T-cell (primary cell): Measurements from ENCODE around the gene THSD7A. TPM values are rescaled to one million over a fixed set of nuclear protein-coding genes. Genes with fewer than 3 reads are reported as not detected.

ENCODE experiments used
- ATAC-seq, 4 experiments: fragments of 200-7000 bp in 3 of 4; fragments of 150-1000 bp in 1 of 4; cut with Tn5 transposase; replicated peaks in 1 of 4; 1 replicate in 3 of 4; 2 replicates in 1 of 4; pipeline ENCODE4 v1.10.0; 2021; ENCODE audit warnings: moderate library complexity in 3 of 4, mild to moderate bottlenecking in 2 of 4, moderate number of reproducible peaks in 1 of 4
- CTCF ChIA-PET, 2 donors: fragments of 300-600 bp; sonication (Branson Sonifier 250); formaldehyde crosslinking; loops; one replicate each; lab custom pipeline; 2022; ENCODE audit warnings: antibody characterized with exemption in 2 of 2; lab: Charles Lee
- POLR2A ChIA-PET, 2 donors: fragments of 300-600 bp; sonication (Branson Sonifier 250); formaldehyde crosslinking; loops; one replicate each; lab custom pipeline; 2022; ENCODE audit warnings: antibody characterized with exemption in 2 of 2; lab: Charles Lee
- DNase-seq, 35 experiments: peaks; one replicate each; pipeline versions ENCODE4 v3.0.0 to v3.0.0-alpha.2; 2013 to 2023
- H3K27ac ChIP-seq: one replicate; pipeline ENCODE4 v1.5.1; 2013; ENCODE audit warnings: low read length
- H3K27me3 ChIP-seq, 2 experiments: replicated peaks in 1 of 2; 1 replicate in 1 of 2; 2 replicates in 1 of 2; pipeline versions ENCODE4 v1.6.1 to v1.7.0; 2013; ENCODE audit warnings: low read length in 1 of 2, mixed read lengths in 1 of 2; ENCODE audit not compliant: control insufficient read depth in 2 of 2, insufficient read depth in 2 of 2; ENCODE audit errors: extremely low read depth in 1 of 2
- H3K36me3 ChIP-seq, 2 donors: 1 replicate in 1 of 2; 2 replicates in 1 of 2; pipeline versions ENCODE4 v1.6.1 to v1.7.0; 2013; ENCODE audit warnings: low read length in 1 of 2; ENCODE audit not compliant: control insufficient read depth in 2 of 2, insufficient read depth in 1 of 2; ENCODE audit errors: extremely low read depth in 1 of 2
- H3K4me1 ChIP-seq, 2 experiments: 1 replicate in 1 of 2; 2 replicates in 1 of 2; pipeline versions ENCODE4 v1.6.1 to v1.7.0; 2013; ENCODE audit warnings: low read length in 2 of 2, mixed read lengths in 1 of 2; ENCODE audit not compliant: insufficient read depth in 2 of 2, control insufficient read depth in 1 of 2; ENCODE audit errors: extremely low read depth in 1 of 2
- H3K4me3 ChIP-seq, 2 donors: 1 replicate in 1 of 2; 2 replicates in 1 of 2; pipeline versions ENCODE4 v1.5.1 to v1.7.0; 2013; ENCODE audit warnings: mild to moderate bottlenecking in 2 of 2, low read length in 1 of 2, moderate library complexity in 1 of 2; ENCODE audit not compliant: control insufficient read depth in 1 of 2; ENCODE audit errors: extremely low read depth in 1 of 2
- H3K9me3 ChIP-seq: 2 replicates; pipeline ENCODE4 v1.7.0; 2013
- H3K27ac Mint-ChIP-seq, 2 donors: one replicate each; pipeline ENCODE4 v1.8.0; 2020 to 2021; ENCODE audit warnings: mild to moderate bottlenecking in 2 of 2, mixed read lengths in 2 of 2
- H3K27me3 Mint-ChIP-seq, 2 donors: one replicate each; pipeline ENCODE4 v1.8.0; 2021 to 2022; ENCODE audit warnings: mixed read lengths in 2 of 2
- H3K36me3 Mint-ChIP-seq: one replicate; pipeline ENCODE4 v1.8.0; 2021; ENCODE audit warnings: mixed read lengths
- H3K4me1 Mint-ChIP-seq, 3 donors: one replicate each; pipeline ENCODE4 v1.8.0; 2020 to 2022; ENCODE audit warnings: mixed read lengths in 3 of 3, mild to moderate bottlenecking in 1 of 3
- H3K4me3 Mint-ChIP-seq, 3 donors: one replicate each; pipeline ENCODE4 v1.8.0; 2020 to 2022; ENCODE audit warnings: mild to moderate bottlenecking in 3 of 3, mixed read lengths in 3 of 3, moderate library complexity in 3 of 3
- H3K9me3 Mint-ChIP-seq, 3 donors: one replicate each; pipeline ENCODE4 v1.8.0; 2020 to 2022; ENCODE audit warnings: mixed read lengths in 3 of 3
- WGBS: methylation state at CpG from one replicate; pipeline ENCODE4 v1.1.5; 2013; ENCODE audit warnings: missing lambda C conversion rate; ENCODE audit not compliant: insufficient coverage; 5-methylcytosine and 5-hydroxymethylcytosine counted together
- total RNA-seq, 35 experiments: library from RNA in 6 of 35; stranded (reverse) in 6 of 35; fragments of 120-200 nt in 1 of 35; gene quantifications; one replicate each; pipeline versions ENCODE4 v1.2.1 to v1.2.4 and lab custom pipeline; 2013 to 2026

Gene THSD7A
- total RNA-seq, 5 donors from 2014 or later (not counting 1 experiment from before 2014, with no cell fraction given) = 0.08 to 0.33 TPM; not detected in 3

DNA sequence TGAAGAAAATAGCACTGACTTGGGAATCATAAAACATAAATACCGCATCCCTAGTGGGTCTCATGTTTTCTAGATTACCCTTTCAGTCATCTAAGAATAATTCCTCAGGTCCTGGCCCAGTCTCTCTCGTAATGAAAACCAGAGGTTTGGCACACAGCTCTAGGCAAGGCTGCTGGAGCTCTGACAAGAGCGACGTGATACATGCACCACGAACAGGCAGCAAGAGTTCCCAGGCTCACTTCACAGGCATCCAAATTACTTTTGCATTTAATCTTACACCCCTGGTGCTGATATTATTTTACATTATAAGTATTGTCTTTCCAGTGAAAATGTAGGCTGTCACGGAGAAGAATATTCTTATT lies 105.2 kb downstream of the THSD7A start:
- H3K4me1 ChIP-seq = no peaks in the 10 kb centered on the region
- Mint-ChIP-seq H3K4me3 (no peak overlapping the region), H3K36me3 (no peaks in the 10 kb centered on the region), H3K4me1 (no peaks in the 10 kb centered on the region), H3K9me3 (peaks cover 0 to 3% (median 2%) of the 10 kb centered on the region in 3 donors), H3K27ac (no peak overlapping the region), H3K27me3 (no peaks in the 10 kb centered on the region)
- H3K27me3 ChIP-seq = no peaks in the 10 kb centered on the region
- H3K27ac ChIP-seq = no peak overlapping the region
- DNase-seq = no peak
- no peaks in the 10 kb centered on the region for H3K9me3 ChIP-seq
- ChIA-PET POLR2A (no interaction called here), CTCF (no interaction called here)
- WGBS = no CpG with 5 or more reads among the region's 6 CpGs
- no peaks in the 10 kb centered on the region for H3K36me3 ChIP-seq
- no peak overlapping the region for H3K4me3 ChIP-seq
- no peak for ATAC-seq

DNA sequence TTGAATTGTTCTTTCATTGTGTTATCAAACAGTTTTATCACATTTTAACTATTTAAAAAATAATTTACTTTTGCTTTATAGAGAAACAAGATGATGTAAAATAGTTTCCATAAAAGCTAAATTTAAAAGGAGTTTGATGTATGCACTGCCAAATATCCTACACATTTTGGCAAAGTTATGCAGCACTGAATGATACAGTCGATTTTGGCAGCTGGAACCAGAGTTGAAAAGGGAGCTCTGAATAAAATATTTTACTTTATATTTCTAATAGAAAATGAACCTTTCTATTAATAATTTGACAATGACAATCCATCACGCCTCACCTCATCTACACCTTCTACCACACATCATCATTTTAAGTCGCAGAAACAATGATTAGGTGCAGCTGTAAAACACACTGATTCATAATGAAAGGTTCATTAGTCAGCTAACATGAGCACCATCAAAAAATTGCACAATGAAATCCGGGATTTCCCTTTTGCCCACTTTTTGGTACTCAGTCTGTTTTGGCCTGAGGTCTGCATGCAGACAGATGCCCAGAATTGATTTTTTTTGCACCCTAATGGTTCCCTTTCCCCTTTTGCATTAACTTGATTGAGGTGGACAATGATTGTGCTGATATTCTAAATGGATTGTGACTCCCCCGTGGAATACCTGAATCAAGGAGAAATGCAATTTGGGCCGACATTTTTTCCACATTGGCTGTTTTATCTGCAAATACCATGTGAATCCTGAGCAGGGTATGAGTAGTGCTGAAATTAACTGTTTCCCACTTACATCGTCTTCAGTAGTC lies 105.8 kb downstream of the THSD7A start:
- Mint-ChIP-seq H3K27me3 (no peaks in the 10 kb centered on the region), H3K36me3 (no peaks in the 10 kb centered on the region), H3K4me1 (no peaks in the 10 kb centered on the region), H3K27ac (no peak overlapping the region), H3K9me3 (peaks cover 0 to 3% (median 2%) of the 10 kb centered on the region in 3 donors), H3K4me3 (no peak overlapping the region)
- H3K36me3 ChIP-seq = no peaks in the 10 kb centered on the region
- ChIA-PET POLR2A (no interaction called here), CTCF (interaction anchor here in 1 of 2 donors (0.6 kb wide), 1 partner anchor 286 kb away, joined by 3 read pairs; no protein-coding TSS in a partner anchor)
- no peaks in the 10 kb centered on the region for H3K9me3 ChIP-seq
- DNase-seq (no peak), ATAC-seq (no peak)
- H3K27ac ChIP-seq = no peak overlapping the region
- 72% methylated on average over 4 of the region's 7 CpGs for WGBS
- no peaks in the 10 kb centered on the region for H3K4me1 ChIP-seq
- H3K4me3 ChIP-seq = no peak overlapping the region
- H3K27me3 ChIP-seq = no peaks in the 10 kb centered on the region

DNA sequence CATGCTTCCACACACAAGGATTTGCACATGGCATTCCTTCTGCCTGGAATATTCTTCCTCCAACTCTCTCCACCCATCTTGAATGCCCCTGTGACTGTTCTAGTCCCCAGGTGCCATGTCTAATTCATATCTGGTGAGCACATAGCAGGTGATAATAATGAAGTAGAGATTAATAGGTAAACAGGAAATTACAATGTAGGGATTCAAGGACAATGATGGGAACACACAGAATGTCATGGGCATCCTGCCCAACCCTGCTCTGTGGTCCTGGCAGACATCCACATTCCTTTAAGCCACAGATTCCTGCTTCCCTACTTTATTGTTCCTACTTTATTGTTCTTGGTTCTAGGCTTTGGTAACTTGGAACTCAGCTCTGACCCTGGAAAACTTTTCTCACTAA lies 115.8 kb downstream of the THSD7A start:
- Histone ChIP-seq H3K27me3 (no peaks in the 10 kb centered on the region), H3K36me3 (no peaks in the 10 kb centered on the region), H3K4me3 (no peak overlapping the region), H3K9me3 (no peaks in the 10 kb centered on the region), H3K27ac (no peak overlapping the region), H3K4me1 (no peaks in the 10 kb centered on the region)
- Mint-ChIP-seq H3K36me3 (no peaks in the 10 kb centered on the region), H3K4me3 (no peak overlapping the region), H3K9me3 (peaks cover 0 to 4% (median 3%) of the 10 kb centered on the region in 3 donors), H3K27me3 (no peaks in the 10 kb centered on the region), H3K4me1 (no peaks in the 10 kb centered on the region), H3K27ac (no peak overlapping the region)
- POLR2A ChIA-PET = no interaction called here
- DNase-seq (no peak), ATAC-seq (no peak)
- CTCF ChIA-PET = no interaction called here

DNA sequence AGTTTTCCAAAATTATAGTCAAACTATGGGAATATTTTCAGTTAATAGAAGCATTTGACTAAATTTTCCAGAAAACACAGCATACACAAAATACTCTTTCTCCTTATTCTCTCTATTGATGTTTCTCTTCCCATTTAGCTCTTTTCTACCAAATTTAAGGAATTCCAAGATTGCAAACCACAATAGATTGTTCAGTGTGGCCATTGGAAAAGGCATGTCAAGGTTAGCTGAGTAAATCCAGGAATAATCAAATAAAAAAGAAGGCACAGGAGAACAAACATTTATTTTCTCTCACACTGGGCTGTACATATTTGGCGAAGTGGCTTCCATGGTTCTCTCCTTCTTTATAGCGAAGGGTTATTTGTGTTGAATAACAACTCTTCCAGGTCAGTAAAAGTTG lies 117.3 kb downstream of the THSD7A start:
- ATAC-seq (no peak), DNase-seq (no peak)
- ChIA-PET CTCF (interaction anchor here in 1 of 2 donors (0.6 kb wide), 1 partner anchor 13 kb away, joined by 4 read pairs; no protein-coding TSS in a partner anchor), POLR2A (no interaction called here)
- no peak overlapping the region for H3K27ac Mint-ChIP-seq
- Histone ChIP-seq H3K27ac (no peak overlapping the region), H3K27me3 (no peaks in the 10 kb centered on the region), H3K36me3 (no peaks in the 10 kb centered on the region), H3K4me3 (no peak overlapping the region), H3K9me3 (no peaks in the 10 kb centered on the region), H3K4me1 (no peaks in the 10 kb centered on the region)
- no peaks in the 10 kb centered on the region for H3K36me3 Mint-ChIP-seq
- H3K4me3 Mint-ChIP-seq = no peak overlapping the region
- no peaks in the 10 kb centered on the region for H3K4me1 Mint-ChIP-seq
- peaks cover 0 to 4% (median 3%) of the 10 kb centered on the region in 3 donors for H3K9me3 Mint-ChIP-seq
- WGBS = no CpG with 5 or more reads among the region's 2 CpGs
- no peaks in the 10 kb centered on the region for H3K27me3 Mint-ChIP-seq

- H3K4me1 Mint-ChIP-seq = no peaks in the 10 kb centered on the region
- Histone ChIP-seq H3K4me3 (no peak overlapping the region), H3K4me1 (no peaks in the 10 kb centered on the region), H3K27me3 (no peaks in the 10 kb centered on the region), H3K36me3 (no peaks in the 10 kb centered on the region), H3K9me3 (no peaks in the 10 kb centered on the region), H3K27ac (no peak overlapping the region)
- ChIA-PET POLR2A (no interaction called here), CTCF (interaction anchor here in 1 of 2 donors (0.6 kb wide), 1 partner anchor 13 kb away, joined by 4 read pairs; no protein-coding TSS in a partner anchor)
- DNase-seq = no peak
- no CpG with 5 or more reads among the region's 1 CpG for WGBS
- H3K4me3 Mint-ChIP-seq = no peak overlapping the region
- peaks cover 0 to 4% (median 3%) of the 10 kb centered on the region in 3 donors for H3K9me3 Mint-ChIP-seq
- H3K36me3 Mint-ChIP-seq = no peaks in the 10 kb centered on the region
- no peak for ATAC-seq
- no peaks in the 10 kb centered on the region for H3K27me3 Mint-ChIP-seq
- H3K27ac Mint-ChIP-seq = no peak overlapping the region
Observed at GRCh38 chr7:11714205-11714604, 117.8 kb downstream of the THSD7A start.

DNA sequence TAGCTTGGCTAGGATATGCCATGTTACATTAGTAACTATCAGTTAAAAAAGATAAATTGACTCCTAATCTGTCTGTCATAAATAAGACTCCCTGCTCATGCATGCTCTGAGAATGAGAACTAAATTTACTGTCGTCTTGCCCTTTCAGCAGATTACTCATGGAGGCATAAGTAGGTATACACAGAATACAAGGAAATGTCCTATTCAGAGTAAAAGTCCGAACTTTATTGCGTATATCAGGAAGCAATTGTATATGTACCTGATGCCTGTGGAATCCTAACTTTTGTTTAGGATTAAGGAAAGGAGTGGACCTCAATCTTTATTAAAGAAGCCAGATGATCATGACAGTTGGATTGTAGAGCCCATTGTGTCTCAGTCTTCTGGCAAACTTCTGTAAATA lies 118.6 kb downstream of the THSD7A start:
- ATAC-seq (no peak), DNase-seq (no peak)
- 54% methylated on average over 3 of the region's 3 CpGs for WGBS
- ChIA-PET POLR2A (no interaction called here), CTCF (no interaction called here)
- H3K4me1 Mint-ChIP-seq = no peaks in the 10 kb centered on the region
- Histone ChIP-seq H3K36me3 (no peaks in the 10 kb centered on the region), H3K27ac (no peak overlapping the region), H3K4me1 (no peaks in the 10 kb centered on the region), H3K4me3 (no peak overlapping the region), H3K27me3 (no peaks in the 10 kb centered on the region), H3K9me3 (no peaks in the 10 kb centered on the region)
- H3K27ac Mint-ChIP-seq = no peak overlapping the region
- no peaks in the 10 kb centered on the region for H3K36me3 Mint-ChIP-seq
- H3K9me3 Mint-ChIP-seq = peaks cover 0 to 4% (median 3%) of the 10 kb centered on the region in 3 donors
- H3K27me3 Mint-ChIP-seq = no peaks in the 10 kb centered on the region
- no peak overlapping the region for H3K4me3 Mint-ChIP-seq
